WTC11 (cell line): Measurements from ENCODE around the gene PDE8A.

Experiments
- CTCF ChIP-seq: fragments of 200-600 bp; IDR thresholded peaks from 2 replicates; pipeline ENCODE4 v1.8.0; 2022; ENCODE audit warnings: antibody characterized with exemption
- USF2 ChIP-seq: sonication (generic); formaldehyde crosslinking; IDR thresholded peaks from 2 replicates; pipeline ENCODE4 v1.8.1; 2023; ENCODE audit warnings: mild to moderate bottlenecking, missing genetic modification reagents, moderate library complexity

GRCh38 chr15:84981711-84982300 lies at the start of gene PDE8A:
- TF ChIP-seq CTCF, result no peak
- TF ChIP-seq USF2, result no peak
